WI38 (cell line): ENCODE measurements around the gene CYP4Z1.
"Not testable (repeated sequence)": the region's sequence is repeated elsewhere in the genome, so short reads cannot be mapped to it uniquely, and the experiment has no call there.

Source experiments
- H3K4me3 ChIP-seq: 2 replicates; pipeline ENCODE4 v1.5.1; 2011; ENCODE audit warnings: low read depth, mild to moderate bottlenecking, control low read depth, low read length
- TF ChIP-seq, protein P1 (sequence below): IDR thresholded peaks from 2 replicates; pipeline ENCODE4 v1.5.1; 2012; ENCODE audit warnings: low read depth, mild to moderate bottlenecking, control low read depth, low read length

CYP4Z1 gene

DNA sequence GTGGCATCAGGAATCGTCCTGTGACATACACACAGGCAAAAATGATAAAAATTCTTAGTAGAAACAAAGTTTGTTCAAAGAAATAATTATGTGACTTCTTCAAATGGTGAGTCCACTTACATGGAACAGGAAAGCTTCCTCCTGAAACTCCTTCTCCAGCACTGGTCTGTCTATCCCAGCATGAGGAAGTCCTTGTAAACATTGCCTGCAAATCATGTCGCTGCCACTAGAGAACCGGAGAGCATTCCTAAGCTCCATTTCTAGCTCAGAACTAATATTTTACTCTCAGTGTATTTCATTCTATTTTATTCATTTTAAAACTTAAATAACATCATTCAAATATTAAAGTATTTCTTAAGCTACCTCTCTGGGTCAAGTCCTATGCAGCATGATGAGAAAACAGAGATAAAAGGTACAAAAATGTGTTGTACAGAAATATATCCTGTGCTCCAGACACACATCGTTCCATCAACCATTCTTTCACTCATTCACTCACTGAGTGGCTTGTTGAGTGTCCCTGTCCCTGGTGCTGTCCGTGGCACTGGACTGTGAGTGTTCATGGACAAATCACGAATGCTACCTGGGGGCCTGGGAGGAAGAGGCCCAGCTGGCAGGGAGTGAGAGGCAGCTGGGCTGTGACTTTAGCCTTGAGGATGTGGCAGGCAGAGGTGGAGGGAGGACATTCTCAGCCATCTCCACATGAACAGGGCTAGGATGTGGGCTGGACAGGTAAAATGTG is 80.2 kb downstream of the CYP4Z1 start:
- TF ChIP-seq, protein P1, sequence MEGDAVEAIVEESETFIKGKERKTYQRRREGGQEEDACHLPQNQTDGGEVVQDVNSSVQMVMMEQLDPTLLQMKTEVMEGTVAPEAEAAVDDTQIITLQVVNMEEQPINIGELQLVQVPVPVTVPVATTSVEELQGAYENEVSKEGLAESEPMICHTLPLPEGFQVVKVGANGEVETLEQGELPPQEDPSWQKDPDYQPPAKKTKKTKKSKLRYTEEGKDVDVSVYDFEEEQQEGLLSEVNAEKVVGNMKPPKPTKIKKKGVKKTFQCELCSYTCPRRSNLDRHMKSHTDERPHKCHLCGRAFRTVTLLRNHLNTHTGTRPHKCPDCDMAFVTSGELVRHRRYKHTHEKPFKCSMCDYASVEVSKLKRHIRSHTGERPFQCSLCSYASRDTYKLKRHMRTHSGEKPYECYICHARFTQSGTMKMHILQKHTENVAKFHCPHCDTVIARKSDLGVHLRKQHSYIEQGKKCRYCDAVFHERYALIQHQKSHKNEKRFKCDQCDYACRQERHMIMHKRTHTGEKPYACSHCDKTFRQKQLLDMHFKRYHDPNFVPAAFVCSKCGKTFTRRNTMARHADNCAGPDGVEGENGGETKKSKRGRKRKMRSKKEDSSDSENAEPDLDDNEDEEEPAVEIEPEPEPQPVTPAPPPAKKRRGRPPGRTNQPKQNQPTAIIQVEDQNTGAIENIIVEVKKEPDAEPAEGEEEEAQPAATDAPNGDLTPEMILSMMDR = no peak
- H3K4me3 ChIP-seq = no peak overlapping the region

DNA sequence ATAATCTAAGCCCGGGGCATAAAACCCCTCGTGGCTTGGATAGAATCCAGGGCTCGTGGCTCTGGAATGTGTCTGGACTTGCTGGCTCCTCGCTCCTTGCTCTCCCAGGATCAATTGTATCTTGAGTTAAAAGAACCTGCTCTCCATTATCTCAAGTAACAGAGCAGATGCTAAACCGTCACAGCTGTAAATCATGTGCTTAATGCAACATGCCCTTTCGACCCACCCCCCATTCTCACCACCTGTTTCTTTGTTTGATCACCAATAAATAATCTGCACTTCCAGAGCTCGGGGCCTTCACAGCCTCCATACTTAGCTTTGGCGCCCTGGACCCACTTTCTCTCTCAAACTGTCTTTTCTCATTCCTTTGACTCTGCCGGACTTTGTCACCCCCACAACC is 82.1 kb downstream of the CYP4Z1 start:
- H3K4me3 ChIP-seq = not testable (repeated sequence)

DNA sequence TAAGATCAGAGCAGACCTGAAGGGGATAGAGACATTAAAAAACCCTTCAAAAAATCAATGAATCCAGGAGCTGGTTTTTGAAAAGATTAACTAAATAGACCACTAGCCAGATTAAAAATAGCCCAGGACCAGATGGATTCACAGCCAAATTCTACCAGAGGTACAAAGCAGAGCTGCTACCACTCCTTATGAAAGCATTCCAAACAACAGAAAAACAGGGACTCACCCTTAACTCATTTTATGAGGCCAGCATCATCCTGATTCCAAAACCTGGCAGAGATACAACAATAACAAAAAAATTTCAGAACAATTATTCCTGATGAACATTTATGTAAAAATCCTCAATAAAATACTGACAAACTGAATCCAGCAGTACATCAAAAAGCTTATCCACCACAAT is 89.4 kb downstream of the CYP4Z1 start:
- not testable (repeated sequence) for H3K4me3 ChIP-seq

DNA sequence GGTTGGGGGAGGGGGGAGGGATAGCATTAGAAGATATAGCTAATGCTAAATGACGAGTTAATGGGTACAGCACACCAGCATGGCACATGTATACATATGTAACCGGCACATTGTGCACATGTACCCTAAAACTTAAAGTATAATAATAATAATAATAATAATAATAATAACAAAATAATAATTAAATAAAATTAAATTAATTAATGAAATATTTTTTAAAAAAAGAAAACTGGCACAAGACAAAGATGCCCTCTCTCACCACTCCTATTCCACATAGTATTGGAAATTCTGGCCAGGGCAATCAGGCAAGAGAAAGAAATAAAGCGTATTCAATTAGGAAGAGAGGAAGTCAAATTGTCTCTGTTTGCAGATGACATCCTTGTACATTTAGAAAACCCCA is 90.9 kb downstream of the CYP4Z1 start:
- H3K4me3 ChIP-seq = not testable (repeated sequence)

DNA sequence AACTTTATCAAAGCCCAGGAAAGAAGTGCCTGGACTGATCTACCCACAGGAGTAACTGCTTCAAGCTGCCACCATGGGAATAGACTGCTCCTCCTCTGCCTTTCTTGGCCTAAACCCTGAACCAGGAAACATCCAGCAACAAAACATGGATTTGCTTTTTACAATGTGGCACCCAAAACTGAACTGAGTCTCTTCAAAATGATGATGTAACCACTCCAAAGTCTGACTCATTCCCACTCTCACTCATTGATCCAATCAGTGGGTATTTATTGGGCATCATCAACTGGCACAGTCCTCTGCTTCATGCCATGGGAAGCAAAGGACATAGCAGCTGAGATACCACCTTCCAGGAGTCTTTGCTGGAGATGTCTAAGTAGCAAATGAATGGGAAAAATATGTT is 93.7 kb downstream of the CYP4Z1 start:
- H3K4me3 ChIP-seq = no peak overlapping the region
- TF ChIP-seq, protein P1 = no peak

DNA sequence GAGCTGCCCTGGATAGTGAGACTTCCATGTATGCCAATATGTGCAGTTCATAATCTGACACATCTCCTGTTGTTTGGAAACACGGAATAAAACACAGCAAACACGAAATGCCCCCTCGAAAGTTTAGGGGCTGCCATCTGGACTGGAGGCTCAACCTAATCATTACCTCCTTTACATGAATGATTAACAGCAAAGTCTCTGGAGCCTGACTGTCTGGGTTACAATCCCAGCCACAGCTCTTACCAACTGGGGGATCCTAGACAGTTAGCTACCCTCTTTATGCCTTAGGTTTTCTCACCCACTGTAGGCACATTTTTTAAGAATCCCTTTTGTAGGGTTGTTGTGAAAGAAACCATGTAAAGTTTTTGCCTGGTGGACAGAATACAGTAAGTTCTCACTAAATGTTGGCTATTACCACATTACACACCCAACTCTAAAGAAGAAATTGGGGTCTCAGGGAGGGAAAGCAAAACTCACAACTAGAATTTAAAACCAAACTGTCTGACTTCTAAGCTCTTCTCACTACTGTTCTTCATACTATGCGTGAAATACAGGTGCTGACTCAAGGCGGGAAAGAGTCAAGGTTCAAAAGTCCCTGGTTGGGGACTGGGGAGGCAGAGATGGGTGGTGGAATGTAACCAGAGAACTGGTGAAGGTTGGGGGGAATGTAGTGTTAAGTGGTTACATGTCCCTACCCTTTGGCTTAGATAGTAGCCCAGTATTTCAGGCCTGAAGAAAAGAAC is 94.4 kb downstream of the CYP4Z1 start:
- no peak overlapping the region for H3K4me3 ChIP-seq
- TF ChIP-seq, protein P1 = no peak

DNA sequence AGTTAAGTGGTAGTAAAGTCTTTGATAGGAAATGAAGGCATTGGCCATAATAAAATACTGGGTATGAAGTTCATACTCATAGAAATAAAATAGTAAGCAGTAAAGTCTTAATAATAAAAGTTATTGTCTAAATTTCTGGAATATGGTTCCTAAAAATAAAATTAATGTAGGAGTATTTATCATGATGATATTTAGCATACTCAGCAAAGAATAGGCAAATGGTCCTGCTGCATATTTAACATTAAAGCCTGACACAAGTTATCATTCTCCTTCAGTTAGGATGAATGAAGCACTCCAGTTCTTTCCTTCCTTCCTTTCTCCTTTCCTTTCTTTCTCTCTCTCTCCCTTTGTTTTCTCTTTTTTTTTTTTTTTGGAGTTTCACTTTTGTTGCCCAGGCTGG is 97.5 kb downstream of the CYP4Z1 start:
- TF ChIP-seq, protein P1 = no peak

More for the DNA sequence above, 97.5 kb downstream of the CYP4Z1 start:
- no peak overlapping the region for H3K4me3 ChIP-seq
